GM12864 (cell line): ENCODE measurements around the gene CDC42SE1.

ENCODE experiments used
- DNase-seq: peaks from one replicate; pipeline ENCODE4 v3.0.0-alpha.2; 2011; ENCODE audit warnings: low read depth
- H3K4me3 ChIP-seq: 2 replicates; pipeline ENCODE4 v1.5.1; 2011; ENCODE audit warnings: mild to moderate bottlenecking, low read depth, low read length, control low read depth
- CTCF ChIP-seq: IDR thresholded peaks from 2 replicates; pipeline ENCODE4 v1.5.1; 2011; ENCODE audit warnings: low read depth, mild to moderate bottlenecking, moderate library complexity, low read length, control low read depth, inconsistent platforms; ENCODE audit errors: missing control alignments

Gene CDC42SE1

DNA sequence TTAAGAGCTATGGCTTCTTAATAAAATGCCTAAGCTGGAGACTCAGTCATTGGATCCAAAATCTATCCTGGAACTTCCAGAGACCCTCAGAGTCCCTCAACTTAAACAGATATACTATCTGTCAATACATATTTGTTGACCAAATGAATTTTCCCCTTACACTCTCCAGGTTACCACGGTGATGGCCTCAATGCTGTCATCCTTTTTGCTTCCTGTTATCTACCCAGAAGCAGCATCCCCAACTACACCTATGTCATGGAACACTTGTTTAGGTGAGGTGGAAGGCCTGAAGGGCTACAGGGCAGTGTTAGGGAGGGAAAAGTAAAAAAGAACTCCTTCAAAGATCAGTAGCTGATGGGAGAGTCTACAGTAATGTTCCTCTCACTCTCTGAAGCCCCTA is 16.3 kb downstream of the CDC42SE1 start:
- no peak for TF ChIP-seq CTCF
- DNase-seq = no peak
- no peak overlapping the region for H3K4me3 ChIP-seq

DNA sequence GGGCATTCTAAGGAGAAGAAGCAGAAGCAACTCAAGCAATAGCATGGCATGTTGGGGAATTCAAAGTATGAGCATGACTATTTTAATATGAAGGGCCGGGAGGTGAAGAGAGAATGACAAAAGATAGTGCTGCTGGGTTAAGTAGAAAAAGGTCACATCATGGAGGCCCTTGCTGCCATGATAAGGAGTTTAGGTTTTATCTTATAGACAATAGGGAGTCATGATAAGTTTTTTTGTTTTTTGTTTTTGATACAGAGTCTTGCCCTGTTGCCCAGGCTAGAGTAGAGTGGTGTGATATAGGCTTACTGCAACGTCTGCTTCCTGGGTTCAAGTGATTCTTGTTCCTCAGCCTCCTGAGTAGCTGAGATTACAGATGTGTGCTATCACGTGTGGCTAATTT is 19.9 kb downstream of the CDC42SE1 start:
- DNase-seq = no peak
- H3K4me3 ChIP-seq = no peak overlapping the region
- no peak for TF ChIP-seq CTCF

DNA sequence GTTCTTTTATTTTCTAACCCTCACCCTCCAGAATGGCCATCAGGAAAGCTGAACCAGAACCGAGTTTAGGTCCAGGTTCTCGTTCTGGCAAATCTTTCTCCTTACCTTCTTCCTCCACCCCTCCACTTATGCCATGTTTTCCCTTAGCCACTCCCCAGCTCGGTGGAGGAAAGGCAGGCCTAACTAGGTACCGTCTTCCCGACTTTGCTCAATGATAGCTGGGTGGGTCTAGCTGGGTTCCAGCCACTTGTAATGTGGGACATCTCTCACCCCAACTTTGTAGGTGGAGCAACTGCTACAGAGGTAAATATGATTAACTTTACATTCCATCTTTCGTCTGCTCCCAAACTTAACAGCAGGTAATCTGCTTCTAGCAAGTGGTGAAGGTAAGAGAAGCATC is 22.4 kb downstream of the CDC42SE1 start:
- no peak for DNase-seq
- TF ChIP-seq CTCF = no peak
- no peak overlapping the region for H3K4me3 ChIP-seq

DNA sequence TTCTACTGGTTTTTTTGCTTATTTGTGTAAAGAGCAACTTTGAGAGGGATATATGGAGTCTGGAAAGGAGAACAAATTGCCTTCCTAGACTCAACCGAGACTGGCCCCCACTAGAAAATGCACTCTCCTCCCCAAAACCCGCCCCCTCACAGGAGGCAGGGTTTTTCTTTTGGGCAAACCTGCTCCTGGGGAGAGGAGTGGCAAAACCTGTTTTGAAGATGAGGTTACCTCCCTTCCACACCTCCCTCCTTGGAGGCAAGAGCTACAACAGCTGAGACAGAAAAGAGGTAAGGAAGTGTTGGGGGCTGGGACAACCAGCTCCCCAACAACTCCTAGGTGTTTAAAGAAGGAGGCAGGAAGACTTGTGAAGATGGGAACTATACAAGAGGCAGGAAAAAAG is 23.1 kb downstream of the CDC42SE1 start, which contains the start of gene BNIPL:
Gene BNIPL, plus strand, starts transcription at position 231 of the 400 bp plus-strand sequence. Its CDS starts 140 bp downstream, at position 371.
- no peak for TF ChIP-seq CTCF
- DNase-seq = no peak
- H3K4me3 ChIP-seq = no peak within 1 kb of the TSS

DNA sequence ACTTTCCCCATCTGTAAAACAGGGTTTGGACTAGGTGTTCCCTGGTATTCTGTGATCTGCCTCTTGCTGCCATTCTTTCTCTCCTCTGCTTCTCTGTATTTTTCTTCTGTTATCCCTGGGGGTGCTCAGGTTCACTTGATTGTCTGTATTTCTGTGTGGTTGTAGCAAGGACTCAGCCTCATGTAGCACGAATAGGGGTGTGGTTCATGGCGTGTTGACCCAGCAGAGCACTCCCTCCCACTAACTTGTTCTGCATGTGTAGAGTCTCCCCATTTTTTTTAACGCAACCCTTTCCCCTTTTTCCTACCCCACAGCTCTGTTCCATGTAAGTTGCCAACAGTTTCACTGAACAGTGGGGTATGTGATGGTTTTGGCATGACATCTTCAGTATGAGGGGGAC is 24.3 kb downstream of the CDC42SE1 start:
- H3K4me3 ChIP-seq = no peak overlapping the region
- DNase-seq = no peak
- no peak for TF ChIP-seq CTCF

DNA sequence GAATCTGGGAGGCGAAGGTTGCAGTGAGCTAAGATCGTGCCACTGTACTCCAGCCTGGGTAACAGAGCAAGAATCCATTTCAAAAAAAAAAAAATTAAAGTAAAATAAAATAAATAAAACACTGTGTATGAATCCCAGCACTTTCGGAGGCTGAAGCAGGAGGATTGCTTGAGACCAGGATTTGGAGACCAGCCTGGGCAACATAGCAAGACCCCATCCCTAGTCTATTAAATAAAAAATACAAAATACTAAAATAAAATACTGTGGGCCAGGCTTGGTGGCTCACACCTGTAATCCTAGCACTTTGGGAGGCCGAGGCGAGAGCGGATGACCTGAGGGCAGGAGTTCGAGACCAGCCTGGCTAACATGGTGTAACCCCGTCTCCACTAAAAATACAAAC is 27.3 kb downstream of the CDC42SE1 start:
- TF ChIP-seq CTCF = no peak
- no peak for DNase-seq
- H3K4me3 ChIP-seq = no peak overlapping the region

DNA sequence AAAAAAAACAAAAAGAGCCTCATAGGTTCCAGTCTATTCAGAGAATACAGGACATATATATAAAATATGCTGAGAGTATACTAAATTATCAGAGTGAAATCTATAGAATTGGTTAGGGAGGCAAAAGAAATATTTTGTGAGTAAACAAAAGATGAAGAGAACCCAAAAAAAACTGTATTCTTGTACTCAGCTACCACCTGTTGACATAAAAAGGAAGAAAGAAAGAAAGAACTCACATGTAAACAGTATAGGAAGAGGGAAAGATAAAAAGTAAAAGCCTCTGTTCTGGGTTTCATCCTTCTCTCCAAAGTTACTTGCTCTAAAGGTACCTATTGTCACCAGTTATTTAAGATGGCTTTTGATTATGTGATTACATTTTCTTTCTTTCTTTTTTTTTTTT is 33.0 kb downstream of the CDC42SE1 start:
- no peak overlapping the region for H3K4me3 ChIP-seq
- DNase-seq = no peak
- no peak for TF ChIP-seq CTCF
